UCSD-AML1 (cell line): ENCODE data around the gene ZDHHC14.

ENCODE experiments used
- DNase-seq: peaks from one replicate; lab custom pipeline; 2025; ENCODE audit not compliant: unreplicated experiment; lab: John Stamatoyannopoulos, UW

ZDHHC14 gene

DNA sequence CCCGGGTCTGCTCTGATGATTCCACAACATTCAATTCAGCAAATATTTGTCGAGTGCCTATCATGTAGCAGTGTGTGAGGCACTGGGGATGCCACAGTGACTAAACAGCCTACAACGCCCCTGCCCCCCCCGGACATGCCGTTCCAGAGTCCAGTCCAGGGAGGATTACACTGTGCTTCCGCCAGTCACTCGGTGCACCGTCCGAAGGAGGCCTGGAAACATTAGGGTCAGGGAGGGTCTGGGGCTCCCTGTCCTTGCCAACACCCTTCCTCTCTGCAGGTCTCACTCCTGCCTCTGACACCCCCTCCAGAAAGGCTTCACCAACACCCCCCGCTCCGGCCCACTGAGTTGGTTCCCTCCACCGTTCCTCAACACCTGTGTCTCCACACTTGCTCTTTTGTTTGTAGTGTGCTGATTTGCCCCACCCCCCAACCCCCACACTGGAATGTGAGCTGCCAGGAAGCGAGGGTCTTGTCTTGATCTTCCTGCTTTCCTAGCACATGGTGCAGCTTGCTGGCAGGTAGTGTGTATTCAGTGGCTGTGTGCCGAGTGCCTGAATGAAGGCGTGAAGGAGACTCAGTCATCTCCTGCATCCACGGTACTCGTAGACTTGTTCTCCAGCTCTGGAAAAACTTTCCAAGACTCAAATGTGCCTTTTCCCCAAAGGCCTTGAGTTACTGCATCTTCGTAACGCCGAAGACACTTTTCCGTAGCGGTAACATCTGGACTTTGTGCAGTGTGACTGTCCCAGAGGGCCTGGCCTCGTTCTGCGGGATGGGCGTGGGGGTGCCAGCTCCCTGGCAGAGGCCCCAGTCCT is 150.4 kb downstream of the ZDHHC14 start:
- DNase-seq = no peak

DNA sequence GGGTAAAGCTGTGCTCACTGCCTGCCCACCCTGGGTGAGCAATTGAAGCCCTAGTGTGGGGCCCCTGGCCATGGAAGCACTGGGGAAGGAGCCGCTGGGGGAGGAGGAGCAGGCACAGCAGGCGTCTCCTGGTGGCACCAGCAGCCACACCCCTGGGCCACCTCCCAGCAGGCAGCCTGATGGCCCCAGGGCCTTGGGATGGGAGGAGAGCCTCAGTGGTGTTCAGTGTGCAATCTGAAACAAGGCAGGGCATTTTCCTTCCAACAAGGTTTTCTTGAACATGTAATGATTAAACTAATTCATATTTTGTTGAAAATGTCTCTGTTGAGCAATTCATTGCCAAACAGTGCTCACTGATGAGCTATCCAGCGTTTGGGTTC is 151.0 kb downstream of the ZDHHC14 start:
- no peak for DNase-seq

DNA sequence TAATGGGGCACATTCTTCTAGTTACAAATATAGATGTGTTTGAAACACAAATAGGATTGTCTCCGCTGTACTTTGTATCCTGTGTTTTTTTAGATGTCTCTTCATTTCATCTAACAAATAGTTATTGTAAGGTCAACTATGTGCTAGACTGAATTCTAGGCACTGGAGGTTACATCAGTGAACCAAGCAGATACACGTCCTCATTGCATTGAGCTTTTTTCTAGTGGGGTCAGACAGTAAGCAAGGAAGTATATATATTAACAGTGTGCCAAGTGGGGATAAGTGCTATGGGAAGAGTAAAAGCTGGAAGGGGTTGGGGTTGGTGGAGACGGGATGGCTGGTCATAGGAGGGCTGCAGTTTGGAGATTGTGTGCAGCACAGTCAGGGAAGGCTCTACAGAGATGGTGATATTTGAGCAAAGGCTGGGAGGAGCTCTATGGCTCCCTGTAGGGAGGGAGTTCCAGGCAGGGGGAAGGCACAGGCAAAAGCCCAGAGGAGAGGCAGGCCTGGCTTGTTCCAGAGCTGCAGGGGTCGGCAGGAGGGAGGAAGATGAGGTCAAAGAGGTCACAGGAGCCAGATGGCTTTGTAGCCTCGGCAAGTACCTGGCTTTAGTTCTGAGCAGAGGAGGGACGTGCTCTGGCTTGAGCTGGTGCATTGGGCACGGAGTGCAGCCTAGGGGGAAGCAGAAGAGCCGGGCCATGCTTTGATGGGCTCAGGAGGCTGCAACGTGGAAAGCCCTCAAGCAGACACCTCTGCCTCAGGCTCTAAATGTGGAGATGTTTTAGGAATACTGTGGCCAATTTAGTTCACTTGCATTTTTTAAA is 152.3 kb downstream of the ZDHHC14 start:
- no peak for DNase-seq

DNA sequence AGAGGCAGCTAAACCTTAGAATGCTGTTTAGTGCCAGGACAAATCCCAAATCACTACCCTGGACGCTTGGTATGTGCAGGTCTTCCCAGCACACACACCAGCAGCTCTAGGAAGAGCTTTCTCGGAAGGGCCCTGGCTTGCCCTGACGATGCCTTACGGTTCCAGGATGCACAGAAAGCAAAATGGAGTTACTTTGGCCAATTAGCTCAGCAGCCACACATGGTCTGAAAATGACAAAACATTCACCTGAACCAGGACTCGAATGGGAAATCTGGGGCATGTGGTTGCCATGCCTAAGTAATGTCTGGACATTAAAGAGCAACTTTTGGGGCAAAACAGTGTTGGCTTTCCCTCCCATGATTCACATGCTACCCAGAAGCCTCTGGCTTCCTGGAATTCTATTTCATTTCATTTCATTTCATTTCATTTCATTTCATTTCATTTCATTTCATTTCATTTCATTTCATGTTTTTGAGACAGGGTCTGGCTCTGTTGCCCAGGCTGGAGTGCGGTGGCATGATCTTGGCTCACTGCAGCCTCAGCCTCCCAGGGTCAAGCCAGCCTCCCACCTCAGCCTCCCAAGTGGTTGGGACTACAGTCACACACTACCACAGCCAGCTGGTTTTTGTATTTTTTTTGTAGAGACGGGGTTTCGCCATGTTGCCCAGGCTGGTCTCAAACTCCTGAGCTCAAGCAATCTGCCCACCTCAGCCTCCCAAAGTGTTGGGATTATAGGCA is 153.3 kb downstream of the ZDHHC14 start:
- no peak for DNase-seq

DNA sequence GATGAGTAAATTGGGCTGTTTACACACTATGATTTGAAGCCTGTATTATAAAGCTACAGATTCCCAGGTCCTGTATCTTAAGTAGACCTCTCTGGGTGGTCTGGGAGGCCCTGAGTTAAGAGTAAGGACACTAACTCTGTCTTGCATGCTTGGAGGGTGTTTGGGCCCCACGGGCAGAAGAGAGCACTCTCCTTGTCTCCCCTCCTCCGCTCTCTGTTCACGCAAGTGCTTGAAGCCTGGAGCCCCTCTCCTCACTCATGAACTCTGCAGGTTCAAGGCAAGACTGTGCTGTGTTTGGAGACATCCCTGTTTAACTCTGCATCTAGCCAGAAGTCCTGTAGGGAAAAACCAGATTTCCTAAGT is 154.0 kb downstream of the ZDHHC14 start:
- DNase-seq = no peak

DNA sequence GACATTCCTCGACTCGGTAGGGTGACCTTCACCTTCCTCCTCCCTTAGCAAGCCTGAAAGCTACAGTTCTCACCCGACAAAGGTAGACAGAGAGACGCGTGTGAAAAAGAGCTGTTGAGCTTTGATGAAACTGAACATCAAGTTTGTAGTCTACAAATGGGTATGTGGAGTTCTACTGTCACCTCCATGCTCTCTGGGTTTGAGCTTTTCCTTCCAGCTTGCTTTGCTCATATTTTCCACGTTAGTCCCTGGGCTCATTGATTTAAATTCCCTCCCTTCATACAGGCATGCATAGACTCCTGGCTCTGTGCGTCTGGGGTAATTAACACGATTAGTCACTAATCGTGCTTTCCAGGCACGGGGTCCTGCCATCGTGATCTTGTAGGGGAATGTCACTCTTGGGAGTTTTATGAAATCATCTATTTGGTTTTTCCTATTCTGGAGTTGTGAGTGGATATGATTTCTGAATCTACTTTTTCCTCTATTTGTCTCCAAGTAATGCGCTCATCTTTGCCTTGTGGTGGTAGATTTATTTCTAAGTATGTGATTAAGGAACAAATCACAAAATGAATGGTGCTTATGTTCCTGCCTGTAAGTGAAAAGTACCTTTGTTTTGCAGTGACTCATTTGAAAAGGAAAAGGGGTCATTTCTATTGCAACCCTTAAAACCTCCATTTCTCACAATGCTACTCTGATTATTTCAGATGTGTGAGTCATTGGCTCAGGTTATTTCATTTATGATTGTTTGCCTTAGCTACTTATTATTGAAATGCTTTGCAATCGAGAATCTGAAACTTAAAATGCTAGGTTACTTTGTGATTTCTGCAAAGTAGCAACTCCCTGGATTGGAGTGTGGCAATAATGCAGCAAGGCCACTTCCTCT is 154.6 kb downstream of the ZDHHC14 start:
- DNase-seq = no peak

DNA sequence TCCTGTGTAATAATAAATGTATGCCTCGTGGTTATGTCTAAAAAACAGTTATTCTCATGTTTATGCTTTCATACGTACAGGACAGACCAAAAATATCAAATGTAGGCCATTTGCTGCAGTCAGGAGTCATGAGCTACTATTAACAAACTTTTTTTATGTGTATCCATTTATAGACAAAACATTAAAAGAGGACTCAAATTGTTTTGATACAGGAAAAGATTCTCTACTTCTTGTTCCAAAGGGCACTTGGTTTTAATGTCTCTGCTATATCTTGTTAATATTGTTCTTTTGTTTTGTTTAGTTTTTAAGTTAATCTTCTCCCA is 155.2 kb downstream of the ZDHHC14 start:
- no peak for DNase-seq

DNA sequence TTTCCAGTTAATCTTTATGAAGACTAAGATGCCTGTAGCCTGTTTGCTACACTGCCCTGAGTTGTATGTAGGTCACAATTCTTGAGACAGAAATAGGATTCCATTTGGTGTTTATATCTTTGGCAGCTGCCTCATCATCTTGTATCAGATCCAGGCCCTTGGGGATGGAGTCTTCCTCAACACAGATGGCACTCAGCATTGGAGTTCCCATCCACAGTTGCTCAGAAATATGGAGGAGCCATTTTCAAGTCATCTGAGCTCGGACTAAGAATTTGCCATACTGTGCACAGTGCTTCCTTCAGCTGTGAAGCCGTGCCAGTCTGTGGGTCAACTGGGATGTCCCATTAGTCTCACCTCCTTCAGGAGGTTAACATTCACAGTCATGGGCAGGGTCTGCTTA is 156.6 kb downstream of the ZDHHC14 start:
- DNase-seq = no peak

DNA sequence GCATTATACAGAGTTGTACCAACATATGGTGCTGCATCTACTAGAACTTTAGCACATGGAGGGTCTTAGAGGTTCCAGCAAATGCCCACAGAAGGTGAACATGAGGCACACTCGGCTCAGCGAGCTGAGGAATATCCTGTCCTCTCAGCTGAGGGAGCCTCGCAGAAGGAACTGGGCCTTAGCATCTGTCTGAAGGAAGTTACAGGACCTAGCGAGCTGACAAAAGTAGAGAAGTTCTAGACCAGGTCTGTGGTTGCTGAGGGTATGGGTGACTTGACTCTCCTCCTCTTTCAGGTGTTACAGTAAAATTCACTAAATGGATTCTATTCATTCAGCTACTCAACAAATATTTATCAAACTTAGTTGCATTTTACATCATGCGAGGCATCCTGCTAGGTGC is 157.2 kb downstream of the ZDHHC14 start:
- DNase-seq = peak; percentile 29

DNA sequence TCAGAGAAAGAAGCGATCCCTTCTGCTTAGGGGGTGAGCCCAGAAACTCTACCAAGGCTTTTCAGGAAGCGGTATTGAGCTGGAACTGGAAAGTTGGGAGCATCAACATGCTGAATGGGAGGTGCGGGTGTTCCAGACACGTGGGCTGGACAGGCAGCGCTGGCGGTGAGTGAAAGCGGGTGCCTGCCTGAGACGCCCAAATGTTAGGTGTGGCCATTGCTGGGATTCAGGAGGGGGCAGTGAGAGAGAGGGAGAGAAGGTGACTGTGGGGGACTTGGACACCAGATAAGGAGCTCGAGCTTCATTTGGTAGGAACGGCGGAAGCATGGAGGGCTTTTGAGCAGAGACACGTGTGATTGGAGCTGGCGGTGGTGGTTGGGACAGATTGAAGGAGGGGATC is 157.7 kb downstream of the ZDHHC14 start:
- no peak for DNase-seq

DNA sequence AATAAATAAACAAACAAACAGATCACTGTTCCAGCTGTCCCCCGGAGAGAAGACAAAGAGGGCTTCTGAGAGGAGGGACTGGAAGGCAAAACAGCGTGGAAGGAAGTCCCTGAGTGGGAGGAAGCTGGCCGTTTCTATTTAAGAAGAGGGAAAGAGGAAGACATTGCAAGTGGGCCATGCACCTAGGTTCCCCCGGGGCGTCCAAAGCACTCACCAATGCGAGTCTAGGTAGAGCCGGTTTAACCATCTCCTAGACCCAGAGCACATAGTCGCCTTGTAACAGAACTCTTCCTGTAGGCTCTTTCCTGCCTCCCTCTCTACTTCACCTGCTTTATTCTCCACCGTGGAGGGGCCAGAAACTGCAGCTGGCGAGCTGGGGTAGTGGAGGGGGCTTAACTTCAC is 158.4 kb downstream of the ZDHHC14 start:
- DNase-seq = peak; percentile 35

DNA sequence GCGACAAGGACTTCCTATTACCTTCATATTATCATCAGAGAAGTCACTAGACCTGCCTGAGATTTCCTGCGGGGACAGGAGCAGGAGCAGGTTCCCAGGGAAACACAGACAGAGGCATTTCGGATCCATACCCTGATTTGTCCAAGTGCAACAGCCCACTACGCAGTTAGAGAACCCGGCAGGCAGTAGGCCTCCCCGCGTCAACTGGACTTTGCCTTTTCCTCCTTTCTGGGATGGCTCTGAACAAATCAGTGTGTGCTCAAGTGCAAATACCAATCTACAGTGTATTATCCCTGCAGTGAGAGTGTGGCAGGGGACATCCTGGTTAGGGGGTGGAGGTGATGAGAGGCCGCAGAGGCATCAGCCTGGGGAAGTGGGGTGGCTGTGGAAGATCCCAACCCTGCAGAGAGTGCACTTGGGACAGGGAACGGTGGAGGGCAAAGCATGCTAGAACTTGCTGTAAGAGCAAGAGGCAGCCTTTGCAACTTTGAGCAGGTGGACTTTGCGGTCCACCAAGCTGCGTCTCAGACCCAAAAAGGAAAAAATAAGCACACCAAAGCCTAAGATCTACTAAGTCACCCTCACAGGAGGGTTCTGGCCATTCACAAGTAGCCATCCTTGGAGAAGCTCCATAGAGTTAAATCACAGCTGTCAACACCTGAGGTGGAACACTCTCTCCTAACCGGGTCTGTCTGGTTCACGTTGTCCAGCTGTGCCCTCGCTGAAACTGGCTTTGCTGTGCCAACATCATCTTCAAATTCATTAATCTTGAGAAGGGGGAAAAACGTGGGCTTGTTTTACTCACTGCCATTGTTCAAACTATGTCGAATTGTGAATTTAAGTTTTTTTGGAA is 159.1 kb downstream of the ZDHHC14 start:
- no peak for DNase-seq

DNA sequence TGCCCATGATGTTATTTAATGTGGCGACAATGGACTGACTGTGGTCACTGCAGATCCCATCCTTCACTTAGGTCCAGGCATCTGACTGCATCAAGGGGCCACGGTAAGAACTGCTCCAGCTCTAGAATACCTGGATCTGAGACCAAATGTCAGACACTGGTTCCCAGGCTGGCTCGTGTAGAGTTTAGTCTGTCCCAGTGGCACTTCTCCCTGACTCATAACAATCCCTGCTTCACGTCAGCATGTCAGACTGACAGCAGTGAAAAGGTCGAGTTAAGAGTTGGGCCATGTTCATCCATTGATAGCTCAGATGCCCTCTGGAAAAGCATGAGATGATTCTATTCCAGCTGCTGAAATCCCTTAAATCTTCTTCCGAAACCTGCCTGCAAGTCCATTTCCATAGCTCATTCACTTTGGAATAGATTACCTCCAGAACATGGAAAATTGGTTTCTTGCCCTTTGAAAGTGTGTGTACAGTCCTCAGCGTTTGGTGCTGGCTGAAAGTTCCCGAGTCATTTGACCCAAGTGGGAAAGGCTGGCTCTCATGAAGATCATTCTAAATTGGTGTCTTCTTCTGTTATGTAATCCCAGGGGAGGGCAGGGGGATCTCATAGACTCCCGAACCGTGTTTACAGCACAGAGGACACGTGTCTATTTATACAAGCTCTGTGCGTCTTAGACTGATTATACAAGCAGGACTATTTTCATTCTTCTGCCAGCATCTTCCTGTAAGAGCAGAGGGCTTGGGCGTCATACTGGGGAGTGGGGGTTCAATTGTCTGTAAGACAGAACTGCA is 160.8 kb downstream of the ZDHHC14 start:
- no peak for DNase-seq

DNA sequence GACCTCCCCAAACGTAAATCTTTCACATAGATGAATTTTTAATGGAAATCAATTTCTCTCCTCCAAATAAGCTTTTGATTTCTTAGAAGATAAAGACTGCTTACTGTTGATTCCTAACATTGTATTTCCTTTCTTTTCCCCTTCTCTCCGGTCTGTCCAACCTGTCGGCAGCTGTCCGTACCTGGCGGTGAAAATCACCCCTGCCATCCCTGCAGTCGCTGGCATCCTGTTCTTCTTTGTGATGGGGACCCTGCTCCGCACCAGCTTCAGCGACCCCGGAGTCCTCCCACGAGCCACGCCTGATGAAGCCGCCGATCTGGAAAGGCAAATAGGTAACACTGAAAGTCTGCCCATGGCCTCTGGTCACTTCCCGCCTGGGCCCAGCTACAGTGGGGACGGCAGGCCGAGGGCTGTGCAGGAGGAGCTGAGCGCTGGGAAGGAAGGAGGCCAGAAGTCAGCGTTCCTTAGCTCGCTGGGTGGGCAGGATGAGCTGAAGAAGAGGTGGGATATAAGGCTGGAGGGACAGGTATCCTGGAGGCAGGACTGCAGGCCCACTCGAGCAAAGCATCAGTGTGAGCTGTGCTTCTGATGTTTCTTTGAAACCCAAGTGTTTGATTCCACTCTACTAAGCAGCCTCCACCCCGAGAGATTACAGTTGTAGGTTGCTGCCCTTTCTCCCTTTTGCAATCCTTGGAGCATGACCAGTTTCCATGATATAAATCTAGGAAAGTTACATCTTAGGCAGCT is 161.6 kb downstream of the ZDHHC14 start:
- no peak for DNase-seq

DNA sequence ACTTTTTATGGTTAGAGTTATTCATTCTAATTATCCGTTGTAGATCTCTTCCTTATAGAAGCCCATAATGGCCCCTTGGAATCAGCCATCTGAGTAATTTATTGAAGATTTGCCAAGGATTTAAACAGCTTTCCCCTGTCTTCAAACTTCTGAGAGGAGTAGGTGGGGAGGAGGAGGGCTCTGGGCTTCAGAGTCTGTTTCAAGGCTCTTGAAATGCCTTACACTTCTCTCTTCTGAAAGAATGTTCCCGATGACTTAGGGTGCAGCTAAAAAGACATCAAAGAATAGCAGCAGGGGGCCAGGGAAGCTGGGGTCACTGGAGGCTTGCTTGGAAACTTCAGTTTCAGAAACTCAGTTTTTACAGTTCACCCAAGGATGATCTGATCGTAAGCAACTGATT is 165.3 kb downstream of the ZDHHC14 start:
- no peak for DNase-seq

DNA sequence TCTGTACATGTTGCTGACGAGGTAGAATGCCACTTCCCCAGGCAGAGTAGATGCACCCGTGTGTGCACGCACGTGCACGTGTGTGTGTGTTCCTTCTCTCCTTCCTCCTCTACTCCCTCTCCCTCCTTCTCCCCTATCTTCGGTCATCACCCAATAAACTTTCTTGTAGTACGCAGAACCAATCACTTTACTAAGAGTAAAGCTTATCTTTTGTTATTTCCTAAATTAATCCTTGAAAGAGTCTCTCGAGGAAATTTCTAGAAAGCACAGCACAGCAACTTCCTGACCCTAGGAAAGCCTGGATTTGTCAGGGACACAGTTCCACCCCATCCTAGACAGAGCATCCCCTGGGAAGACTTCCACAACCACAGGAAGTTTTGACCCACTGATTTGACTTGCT is 166.1 kb downstream of the ZDHHC14 start:
- DNase-seq = no peak

DNA sequence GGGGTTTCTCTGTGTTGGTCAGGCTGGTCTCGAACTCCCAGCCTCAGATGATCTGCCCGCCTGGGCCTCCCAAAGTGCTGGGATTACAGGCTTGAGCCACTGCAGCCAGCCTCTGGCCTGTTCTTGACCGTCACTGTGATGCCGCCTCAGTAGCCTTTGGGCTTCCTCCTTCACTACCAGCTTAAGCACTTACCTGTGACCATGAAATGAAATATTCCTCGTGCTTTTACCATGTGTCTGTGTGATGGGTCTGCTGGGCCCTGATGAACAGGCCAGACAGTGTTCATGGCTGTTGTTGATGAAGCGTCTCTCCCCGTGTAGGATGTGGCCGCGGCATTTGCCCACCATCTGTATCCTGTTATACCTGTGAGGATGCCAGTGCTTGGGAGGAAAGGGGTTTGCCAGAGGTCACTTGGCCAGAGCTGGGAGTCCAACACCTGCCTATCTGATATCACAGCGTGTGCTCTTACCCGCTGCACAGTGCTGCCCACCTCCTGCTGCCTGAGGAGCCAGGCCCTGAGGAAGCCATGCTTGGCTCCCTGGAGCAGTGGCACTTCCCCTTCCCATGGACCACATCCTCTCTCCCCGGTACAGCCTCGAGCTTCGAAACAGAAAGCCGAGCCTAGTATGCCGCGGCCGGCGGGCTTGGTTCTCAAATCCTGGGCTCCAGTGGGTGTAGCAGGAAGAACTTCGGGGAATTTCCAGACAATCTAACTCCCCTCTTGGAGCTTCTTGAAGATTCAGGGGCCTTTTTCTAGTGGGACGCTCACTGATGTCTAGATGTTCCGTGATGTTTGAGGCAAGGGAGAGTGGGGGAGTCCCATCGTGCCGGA is 167.9 kb downstream of the ZDHHC14 start:
- peak; percentile 77 for DNase-seq

DNA sequence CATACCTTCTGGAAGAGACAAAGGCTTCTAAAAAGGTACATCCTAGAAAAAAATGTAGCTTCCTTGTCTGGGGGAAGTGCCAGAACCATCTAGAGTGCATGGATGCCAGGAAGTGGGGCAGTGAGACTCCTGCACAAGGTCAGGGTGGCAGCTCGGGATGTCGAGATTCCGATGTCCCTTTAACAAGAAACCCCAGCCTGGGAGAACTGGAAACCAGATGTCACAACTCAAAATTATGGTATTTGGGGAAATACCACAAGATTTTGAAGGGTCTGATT is 168.4 kb downstream of the ZDHHC14 start:
- DNase-seq = no peak
